GM18868 (cell line): ENCODE measurements around the gene BCL2L13.
A peak's percentile ranks its signal among the peaks of the same experiment; 100 is the strongest.
"Not testable (repeated sequence)": the region's sequence is repeated elsewhere in the genome, so short reads cannot be mapped to it uniquely, and the experiment has no call there.

Experiments
- ATAC-seq: cut with Tn5 transposase; IDR thresholded peaks from one replicate; pipeline ENCODE4 v1.9.1; 2021; ENCODE audit warnings: mild to moderate bottlenecking, moderate library complexity; ENCODE audit not compliant: unreplicated experiment

BCL2L13 gene

DNA sequence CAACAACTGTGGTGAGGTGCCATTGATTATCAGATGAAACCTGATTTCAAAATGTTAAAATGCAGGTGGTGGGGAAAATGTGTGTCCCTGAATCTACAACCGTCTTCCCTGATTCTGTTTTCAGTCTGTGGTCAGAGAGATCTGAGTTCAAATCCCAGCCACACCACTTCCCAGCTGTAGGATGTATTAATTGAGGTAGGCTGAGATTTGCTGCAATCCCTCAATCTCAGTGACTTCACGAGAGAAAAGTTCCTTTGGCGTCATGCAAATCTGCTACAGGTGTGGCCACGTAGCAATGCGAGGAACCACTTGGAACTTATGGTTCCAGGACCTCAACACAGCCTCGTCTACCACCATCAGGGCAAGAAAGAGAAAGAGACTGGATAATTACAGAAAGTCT is 56.2 kb downstream of the BCL2L13 start:
- no peak for ATAC-seq

DNA sequence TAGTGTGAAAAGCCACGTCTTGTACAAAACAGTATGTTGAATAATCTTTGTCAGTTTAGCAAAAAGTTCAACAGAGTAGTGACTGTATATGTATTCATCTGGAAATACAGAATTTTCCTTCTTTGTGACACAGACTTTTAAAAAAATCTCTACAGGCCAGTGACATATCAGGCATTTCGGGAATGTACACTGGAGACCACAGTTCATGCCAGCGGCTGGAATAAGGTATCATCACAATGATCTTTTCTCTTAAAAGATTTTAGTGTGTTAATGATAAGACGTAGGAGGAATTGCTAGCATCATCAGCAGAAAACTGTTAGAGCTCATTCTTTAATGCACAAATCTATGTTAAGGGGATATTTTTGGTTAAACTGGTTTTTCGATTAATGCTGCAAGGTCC is 57.4 kb downstream of the BCL2L13 start:
- ATAC-seq = no peak

DNA sequence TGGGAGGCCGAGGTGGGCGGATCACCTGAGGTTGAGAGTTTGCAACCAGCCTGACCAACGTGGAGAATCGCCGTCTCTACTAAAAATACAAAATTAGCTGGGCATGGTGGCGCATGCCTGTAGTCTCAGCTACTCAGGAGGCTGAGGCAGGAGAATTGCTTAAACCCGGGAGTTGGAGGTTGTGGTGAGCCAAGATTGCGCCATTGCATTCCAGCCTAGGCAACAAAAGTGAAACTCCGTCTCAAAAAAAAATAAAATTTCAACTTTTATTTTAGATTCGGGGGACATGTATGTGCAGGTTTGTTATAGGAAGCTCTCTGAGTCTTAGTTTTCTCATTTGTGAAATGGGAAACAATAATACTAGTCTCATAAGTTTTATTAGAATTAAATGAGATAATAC is 58.6 kb downstream of the BCL2L13 start:
- ATAC-seq = not testable (repeated sequence)

DNA sequence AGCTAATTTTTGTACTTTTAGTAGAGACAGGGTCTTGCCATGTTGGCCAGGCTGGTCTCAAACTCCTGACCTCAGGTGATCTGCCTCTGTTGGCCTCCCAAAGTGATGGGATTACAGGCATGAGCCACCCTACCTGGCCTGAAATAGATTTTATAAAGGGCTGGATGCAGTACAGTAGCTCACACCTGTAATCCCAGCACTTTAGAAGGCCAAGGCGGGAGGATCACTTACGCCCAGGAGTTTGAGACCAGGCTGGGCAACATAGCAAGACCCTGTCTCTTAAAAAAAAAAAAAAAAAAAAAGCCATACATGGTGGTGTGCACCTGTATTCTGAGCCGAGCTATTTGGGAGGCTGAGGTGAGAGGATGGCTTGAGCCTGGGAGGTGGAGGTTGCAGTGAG is 59.7 kb downstream of the BCL2L13 start:
- ATAC-seq = not testable (repeated sequence)

DNA sequence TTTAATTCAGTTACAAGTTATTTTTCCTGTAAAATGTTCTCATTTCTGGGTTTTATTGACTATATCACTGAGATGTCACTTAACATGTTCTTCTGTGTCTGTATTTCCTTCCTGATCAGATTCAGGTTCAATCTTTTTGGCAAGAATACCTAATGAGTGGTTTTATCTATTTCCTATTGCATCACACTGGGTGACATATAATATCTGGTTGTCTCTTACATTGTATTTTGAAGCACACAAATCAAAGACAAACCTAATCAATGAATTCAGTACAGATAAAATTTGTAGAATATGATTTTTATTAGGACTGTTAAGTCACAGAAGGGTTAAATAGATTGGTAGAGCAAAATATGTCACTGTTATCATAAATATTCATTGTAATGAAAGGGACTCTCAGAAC is 60.4 kb downstream of the BCL2L13 start:
- no peak for ATAC-seq

DNA sequence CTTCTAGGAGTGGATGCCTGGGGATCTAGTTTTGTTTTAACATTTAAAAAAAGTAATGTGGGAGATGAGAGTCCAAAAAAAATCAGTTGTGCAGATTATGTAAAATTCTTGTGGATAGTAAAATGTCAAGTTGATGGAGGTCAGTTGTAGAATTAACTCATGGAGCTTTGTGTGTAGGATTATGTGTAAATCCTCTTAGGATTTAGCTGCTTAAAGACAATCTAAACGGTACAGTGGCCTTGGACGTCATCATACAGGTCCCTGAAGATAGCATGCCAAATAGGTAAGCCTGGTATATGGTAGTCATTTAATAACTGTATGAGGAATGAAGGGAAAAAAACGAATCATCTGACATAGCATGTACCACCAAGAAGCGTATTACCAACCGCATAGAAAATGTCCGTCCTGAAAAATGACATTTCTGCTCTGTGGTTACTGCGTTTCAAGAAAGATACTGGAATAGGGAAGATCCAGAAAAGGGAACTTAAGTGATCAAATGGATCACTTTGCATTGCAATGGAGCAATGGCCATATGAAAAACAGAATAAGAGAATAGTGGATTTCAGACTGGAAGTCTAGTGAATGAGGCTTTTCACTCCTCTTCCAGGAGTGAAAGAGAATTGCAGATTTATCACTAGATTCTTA is 61.3 kb downstream of the BCL2L13 start:
- ATAC-seq = no peak

DNA sequence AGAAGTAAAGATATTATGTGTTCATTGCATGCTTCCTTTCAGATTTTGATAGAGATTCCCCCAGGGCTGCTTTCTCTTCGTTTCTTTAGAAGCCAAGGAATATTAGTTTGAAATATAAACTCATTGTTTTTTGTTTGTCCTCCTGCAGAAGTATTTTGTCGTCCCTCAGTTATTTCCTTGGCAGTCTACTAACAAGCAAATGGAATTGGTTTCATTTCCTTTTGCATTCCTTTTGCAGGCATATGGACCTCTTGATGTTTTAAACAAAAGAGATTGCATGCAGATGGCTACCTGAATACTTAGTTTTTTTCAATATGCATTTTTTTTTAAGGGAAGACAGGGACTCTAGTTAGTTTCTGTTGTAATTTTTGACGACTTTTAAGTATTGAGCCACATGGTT is 62.2 kb downstream of the BCL2L13 start:
- no peak for ATAC-seq

DNA sequence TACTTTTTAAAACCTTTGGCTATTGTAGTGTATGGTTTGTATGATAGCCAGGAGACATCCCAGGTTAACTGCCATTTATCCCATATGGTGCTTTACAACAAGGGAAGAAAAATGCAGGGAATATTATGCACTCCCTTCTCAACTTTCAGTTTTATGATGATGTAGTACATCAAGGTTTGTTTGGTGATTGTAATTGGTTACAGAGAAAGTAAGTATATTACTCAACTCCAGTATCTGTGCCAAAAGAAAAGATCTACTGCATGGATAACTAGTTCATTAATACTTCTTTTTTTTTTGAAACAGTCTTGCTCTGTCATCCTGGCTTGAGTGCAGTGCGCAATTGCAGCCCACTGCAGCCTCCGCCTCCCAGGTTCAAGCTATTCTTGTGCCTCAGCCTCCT is 65.3 kb downstream of the BCL2L13 start:
- no peak for ATAC-seq

DNA sequence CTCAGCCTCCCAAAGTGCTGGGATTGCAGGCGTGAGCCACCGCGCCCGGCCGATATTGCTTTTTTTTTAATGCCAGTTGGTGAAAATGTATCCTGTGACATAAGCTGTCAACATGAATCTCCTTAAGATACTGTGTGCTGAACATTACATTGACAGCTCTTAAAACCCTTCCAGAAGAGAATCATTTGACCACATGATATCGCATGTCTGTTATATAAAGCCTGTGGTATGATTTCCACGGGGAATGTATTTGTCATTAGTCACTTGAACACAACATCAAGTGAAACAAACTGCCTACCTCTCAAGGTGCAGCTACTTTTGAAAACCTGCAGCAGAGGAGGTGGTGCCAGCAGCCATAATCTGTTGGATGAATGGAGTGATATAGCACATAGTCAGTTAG is 67.0 kb downstream of the BCL2L13 start:
- ATAC-seq = no peak

DNA sequence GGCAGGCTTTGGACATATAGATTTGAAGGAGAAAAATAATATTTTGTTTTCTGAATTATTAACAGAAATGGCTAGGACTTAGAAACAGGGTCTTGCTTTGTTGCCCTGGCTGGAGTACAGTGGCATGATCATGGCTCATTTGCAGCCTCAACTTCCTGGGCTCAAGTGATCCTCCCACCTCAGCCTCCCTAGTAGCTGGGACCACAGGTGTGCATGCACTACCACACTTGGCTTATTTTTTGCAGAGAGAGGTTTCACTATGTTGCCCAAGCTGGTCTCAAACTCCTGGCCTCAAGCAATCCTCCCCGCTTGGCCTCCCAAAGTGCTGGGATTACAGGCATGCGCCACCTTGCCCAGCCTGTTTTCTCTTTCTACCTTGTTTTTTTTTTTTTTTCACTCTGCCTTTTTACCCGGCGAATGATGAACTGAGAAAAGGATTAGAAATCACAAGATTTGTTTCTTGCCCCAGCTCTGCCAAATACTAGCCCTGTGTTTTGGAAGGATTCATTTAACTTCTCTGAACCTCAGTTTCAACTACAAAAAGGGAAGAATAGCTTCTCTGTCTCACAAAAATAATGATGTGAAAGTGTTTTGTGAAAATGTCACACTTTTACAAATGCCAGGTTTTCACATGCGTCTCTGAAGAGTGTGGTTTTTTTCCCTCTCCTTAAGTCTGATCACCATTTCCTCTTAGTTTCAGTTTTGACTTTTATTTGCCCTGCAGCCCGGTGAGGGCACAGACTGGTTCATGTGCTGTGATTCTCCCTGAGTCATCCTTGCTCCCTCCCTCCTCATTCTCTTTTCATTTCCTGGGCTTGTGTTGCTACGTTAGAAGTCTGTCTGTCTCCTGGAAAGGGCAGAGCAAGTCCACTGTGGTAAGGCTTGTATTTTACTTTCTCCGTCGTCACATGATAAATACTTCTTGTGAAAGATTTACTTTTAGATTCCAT is 67.7 kb downstream of the BCL2L13 start:
- ATAC-seq = peak; percentile 89

DNA sequence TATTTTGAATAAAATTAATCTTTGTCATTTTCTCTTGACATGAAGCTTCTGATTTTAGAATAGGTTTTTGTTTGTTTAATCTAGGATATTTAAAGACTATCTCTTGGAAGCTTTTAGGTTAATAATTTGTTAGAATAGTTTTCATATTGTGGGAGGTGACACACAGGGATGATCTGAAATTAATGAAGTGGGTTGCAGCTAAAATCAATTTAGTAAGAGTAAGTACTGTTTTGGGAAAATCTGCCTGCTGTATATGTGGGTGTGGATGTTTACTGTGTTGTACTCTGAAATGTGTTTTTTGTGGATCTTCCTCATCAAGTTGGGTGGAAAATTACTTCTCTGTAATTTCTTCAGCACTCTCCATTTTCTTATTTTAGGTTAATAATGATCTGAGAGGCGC is 68.4 kb downstream of the BCL2L13 start:
- ATAC-seq = no peak

DNA sequence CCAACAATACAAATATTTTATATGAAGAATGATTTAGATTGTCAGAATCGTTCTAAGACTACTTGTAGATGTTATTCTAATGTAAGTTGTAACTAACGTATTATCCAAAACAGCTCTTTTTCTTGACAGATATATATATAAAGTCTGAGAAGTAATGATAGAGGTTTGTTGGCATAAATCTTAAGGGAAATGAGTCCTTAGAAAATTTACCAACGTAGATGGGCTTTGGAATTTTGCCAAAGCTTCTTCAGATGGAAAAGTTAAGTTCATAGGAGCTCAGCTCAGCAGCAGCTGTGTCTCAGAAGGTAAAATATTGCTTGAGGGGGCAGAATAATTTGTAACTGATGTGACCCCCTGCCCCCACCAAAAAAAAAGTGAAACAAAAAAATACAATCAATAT is 69.0 kb downstream of the BCL2L13 start:
- no peak for ATAC-seq

DNA sequence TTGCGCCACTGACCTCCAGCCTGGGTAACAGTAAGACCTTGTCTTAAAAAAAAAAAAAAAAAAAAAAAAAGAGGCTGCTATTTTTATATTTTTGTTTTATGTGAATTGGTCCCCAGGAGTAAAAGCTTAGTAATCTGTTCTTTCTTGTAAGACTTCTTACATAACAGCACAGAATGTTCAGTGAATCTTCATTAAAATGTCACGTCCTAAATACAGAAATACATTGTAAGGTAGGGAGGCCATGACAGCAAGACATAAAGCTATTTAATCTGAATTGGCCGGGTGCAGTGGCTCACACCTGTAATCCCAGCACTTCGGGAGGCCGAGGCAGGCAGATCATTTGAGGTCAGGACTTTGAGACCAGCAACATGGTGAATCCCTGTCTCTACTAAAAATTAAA is 71.5 kb downstream of the BCL2L13 start:
- ATAC-seq = no peak

DNA sequence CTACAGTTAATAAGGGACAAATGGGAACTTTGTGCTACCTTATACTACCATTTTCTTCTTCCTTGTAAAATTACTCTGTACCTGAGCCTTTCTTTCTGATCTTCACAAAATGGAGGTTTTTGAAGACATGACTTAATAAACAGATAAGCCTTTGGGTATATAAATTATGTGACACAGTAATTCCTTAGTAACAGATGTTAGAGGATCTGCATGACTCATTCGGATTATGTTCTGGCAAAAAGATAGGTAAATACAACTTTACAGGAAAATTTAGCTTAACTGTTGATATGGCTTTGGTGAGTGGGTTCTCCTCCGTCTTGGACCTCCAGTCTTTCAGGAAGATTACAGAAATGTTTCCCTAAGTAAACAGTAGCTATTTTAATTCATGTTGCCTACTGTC is 73.9 kb downstream of the BCL2L13 start:
- ATAC-seq = no peak

DNA sequence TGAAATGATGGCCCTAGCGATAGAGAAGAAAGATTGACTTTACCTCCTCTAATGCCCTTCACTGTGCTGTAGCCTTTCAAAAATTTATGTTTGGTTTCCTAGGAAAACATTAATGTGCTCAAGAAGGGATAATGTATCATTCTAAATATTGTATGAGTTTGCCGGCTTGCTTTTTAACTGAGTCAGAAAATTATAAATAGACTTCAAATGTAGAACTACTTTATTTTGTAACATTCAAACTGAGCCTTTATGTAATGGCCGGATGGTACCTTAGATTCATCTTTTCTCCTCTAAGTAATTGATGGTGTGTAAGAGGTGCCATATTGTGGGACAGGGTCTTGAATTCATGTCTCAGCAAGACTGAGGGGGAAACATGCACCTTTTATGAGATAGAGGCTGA is 78.0 kb downstream of the BCL2L13 start:
- no peak for ATAC-seq

DNA sequence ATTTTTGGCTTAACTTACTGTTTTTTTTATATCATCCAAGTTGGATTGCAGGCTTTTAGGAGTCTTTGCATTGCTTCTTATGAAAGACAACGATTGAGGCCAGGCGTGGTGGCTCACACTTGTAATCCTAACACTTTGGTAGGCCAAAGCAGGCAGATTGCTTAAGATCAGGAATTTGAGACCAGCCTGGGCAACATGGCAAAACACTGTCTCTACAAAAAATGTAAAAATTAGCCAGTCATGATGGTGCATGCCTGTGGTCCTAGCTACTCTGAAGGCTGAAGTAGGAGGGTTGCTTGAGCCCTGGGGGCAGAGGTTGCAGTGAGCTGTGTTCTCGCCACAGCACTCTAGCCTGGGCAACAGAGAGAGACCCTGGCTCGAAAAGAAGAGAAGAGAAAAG is 79.2 kb downstream of the BCL2L13 start:
- no peak for ATAC-seq

DNA sequence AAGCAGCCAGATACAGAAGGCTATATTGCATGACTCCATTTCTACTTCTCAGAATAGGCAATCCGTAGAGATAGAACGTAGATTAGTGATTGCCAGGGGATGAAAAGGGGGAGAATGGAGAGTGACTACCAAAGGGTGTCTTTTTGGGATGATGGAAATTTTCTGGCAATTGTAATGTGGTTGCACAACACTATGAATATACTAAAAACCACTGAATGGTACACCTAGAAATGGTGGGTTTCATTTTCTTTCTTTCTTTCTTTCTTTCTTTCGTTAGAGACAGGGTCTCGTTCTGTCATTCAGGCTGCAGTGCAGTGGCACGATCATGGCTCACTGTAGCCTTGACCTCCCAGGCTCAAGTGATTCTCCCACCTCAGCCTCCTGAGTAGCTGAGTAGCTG is 81.4 kb downstream of the BCL2L13 start:
- no peak for ATAC-seq

DNA sequence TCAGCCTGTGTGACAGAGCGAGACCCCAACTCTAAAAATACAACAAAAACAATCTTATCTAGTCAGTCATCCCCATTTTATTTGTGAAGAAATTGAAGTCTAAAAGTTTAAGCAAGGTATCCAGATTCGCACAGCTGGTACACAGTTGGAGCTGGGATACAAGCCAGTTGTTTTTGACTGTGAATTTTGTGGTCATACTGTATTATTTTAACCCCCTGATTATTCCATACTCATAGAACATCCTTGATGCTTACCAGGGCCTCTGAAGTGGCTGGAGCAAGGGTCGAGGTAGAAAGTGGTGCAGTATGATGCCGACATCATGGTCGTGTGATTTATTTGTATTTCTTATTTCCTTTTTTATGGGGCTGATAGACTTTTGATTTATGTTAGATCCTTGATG is 85.7 kb downstream of the BCL2L13 start:
- ATAC-seq = no peak

DNA sequence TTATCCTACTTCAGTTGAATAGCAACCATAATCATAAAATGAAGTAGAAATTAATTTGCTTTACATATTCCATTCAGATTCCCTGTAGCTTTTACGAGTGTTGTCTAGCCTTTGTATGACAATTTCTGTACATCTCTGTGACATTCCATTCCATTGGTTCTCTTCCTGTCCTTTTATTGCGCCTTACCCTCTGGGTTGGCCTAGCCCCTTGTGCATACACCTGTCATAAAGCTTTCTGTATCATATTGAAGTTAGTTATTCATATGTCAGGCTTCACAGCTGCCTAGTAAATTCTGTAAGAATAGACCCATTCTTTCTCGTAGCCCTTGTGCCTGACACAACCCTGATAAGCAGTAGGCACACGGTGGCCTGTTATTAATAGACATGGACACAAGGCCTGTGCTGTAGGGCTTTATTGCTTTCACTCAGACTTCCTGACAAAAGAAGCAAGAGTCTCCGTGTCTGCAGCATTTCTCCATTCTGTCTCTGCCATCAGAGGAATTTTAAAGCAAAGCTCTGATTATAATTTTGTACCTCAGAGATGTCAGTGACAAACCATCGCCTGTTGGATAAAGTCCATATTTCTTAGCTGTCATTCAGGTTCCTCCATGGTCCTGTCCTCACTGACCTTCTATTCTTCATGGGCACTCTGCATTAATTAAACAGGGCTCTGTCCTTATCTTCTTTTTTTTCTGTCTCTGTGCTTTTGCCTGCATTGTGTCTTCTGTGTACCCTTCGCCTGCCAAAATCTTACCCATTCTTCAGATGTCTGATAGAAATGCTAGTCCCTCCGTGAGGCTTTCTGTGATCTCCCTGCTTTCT is 86.3 kb downstream of the BCL2L13 start:
- ATAC-seq = no peak

DNA sequence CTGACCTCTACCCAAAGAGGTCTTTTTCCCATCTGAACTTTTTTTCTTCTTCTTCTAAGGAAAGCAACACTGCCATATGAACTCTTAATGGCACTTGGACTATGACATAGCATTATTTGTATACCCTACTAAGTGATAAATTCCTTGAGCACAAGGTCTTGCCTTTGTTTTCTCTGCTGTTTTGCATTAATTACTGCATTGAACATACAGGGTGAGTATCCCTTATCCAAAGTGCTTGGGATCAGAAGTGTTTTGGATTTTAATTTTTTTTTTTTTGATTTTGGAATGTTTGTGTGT is 86.9 kb downstream of the BCL2L13 start:
- no peak for ATAC-seq

DNA sequence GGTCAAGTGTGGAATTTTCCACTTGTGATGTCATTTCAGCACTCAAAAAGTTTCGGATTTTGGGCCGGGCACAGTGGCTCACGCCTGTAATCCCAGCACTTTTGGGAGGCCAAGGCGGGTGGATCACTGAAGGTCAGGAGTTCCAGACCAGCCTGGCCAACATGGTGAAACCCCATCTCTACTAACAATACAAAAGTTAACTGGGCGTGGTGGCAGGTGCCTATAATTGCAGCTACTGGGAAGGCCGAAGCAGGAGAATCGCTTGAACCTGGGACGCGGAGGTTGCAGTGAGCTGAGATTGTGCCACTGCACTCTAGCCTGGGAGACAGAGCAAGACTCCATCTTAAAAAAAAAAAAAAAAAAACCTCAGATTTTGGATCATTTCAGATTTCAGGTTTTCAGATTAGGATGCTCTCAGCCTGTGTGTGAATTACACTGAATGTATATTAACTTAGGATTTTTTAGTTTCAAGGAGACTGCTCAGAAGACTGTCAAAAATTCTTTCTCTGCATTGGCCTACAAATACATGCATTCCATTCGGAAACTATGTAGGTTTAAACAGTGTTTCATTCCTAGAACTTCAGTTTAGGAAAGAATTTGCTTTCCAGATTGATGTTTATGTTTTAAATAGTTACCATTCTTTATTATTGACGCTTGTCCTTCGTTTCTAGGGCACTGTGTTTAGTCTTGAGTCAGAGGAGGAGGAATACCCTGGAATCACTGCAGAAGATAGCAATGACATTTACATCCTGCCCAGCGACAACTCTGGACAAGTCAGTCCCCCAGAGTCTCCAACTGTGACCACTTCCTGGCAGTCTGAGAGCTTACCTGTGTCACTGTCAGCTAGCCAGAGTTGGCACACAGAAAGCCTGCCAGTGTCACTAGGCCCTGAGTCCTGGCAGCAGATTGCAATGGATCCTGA is 87.7 kb downstream of the BCL2L13 start:
- no peak for ATAC-seq
